ENCODE measurements around the gene ZNF385B. TPM values are rescaled to one million over a fixed set of nuclear protein-coding genes. Genes with fewer than 3 reads are reported as not detected.

ZNF385B gene
- total and polyA plus RNA-seq, 9 of the 15 experiments (the other 6 are each of a cell fraction or from before 2014, with no cell fraction given): 0.50 TPM; not detected in 8

DNA sequence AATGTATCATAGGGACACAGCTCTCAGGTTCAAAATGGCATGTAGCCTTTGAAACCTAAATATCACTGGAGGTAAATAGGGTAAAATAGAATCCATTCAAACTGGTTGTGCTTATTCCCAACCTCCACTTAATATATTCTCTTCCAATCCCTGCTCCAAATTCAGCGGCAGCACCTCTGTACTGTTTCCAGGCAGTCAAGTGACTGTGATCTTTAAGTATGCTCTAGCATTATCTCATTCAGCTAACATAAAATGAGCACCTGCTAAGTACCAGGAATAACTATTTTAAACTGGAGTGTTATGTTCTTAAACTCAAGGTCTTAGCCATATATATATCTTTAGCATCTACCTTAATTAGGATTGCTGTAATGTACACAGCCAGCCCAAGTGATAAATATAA is 327.5 kb downstream of the ZNF385B start (continued):
- TF ChIP-seq CHD7 (IDR thresholded peaks at IDR 0.05; ENCODE audit: low read depth, low read length) (no peak), ELK1 (CRISPR knock-in tag; IDR thresholded peaks at IDR 0.05) (no peak), RUNX1 (IDR thresholded peaks at IDR 0.05; ENCODE audit: low read depth) (no peak), CEBPB (tag; IDR thresholded peaks at IDR 0.05) (no peak), MECOM (CRISPR knock-in tag; IDR thresholded peaks at IDR 0.05) (no peak), HDGF (IDR thresholded peaks at IDR 0.05) (no peak), TAF1 (IDR thresholded peaks at IDR 0.05; ENCODE audit: control insufficient read depth, extremely low read depth, insufficient read depth, low read length, severe bottlenecking) (no peak)
- TF ChIP-seq, protein P1, sequence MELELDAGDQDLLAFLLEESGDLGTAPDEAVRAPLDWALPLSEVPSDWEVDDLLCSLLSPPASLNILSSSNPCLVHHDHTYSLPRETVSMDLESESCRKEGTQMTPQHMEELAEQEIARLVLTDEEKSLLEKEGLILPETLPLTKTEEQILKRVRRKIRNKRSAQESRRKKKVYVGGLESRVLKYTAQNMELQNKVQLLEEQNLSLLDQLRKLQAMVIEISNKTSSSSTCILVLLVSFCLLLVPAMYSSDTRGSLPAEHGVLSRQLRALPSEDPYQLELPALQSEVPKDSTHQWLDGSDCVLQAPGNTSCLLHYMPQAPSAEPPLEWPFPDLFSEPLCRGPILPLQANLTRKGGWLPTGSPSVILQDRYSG (tag; conservative IDR thresholded peaks at IDR 0.05; ENCODE audit: low read depth): no peak
